ENCODE results near the gene UGCG.
"Not testable (repeated sequence)": the region's sequence is repeated elsewhere in the genome, so short reads cannot be mapped to it uniquely, and the experiment has no call there.

The UGCG gene

GRCh38 chr9:111873901-111874300, 22.7 kb upstream of the UGCG start:
- Histone ChIP-seq H3K9me3 (ENCODE audit: insufficient read depth, low read depth, low read length) (no peaks in the 10 kb centered on the region), H3K36me3 (ENCODE audit: insufficient read depth, low read length) (no peaks in the 10 kb centered on the region), H3F3A (ENCODE audit: low read depth) (no peaks in the 10 kb centered on the region), H3K9ac (ENCODE audit: low read depth, low read length, poor library complexity, severe bottlenecking) (no peak overlapping the region), H3K4me1 (ENCODE audit: insufficient read depth, low read length, poor library complexity, severe bottlenecking) (peaks cover 8% of the 10 kb centered on the region), H3K79me2 (ENCODE audit: insufficient read depth, low read length) (no peaks in the 10 kb centered on the region), H2AFZ (ENCODE audit: low read length) (no peak overlapping the region), H3K9me2 (replicated peaks; ENCODE audit: low read depth, low read length) (no peaks in the 10 kb centered on the region), H3K4me3 (ENCODE audit: low read length, poor library complexity, severe bottlenecking) (no peak overlapping the region), H3K27me3 (ENCODE audit: insufficient read depth, low read length, poor library complexity, severe bottlenecking) (no peaks in the 10 kb centered on the region), H3K4me2 (ENCODE audit: low read depth, low read length, poor library complexity, severe bottlenecking) (no peak overlapping the region), H4K20me1 (ENCODE audit: insufficient read depth, low read length, poor library complexity, severe bottlenecking) (no peaks in the 10 kb centered on the region)
- TF ChIP-seq EZH2phosphoT487 (IDR thresholded peaks at IDR 0.05; ENCODE audit: borderline replicate concordance), result no peak
- TF ChIP-seq CTCF (conservative IDR thresholded peaks at IDR 0.05; ENCODE audit: low read length), result no peak

GRCh38 chr9:111874500-111874899, 22.1 kb upstream of the UGCG start:
- H4K20me1 ChIP-seq (ENCODE audit: insufficient read depth, low read length, poor library complexity, severe bottlenecking), result no peaks in the 10 kb centered on the region
- H3K36me3 ChIP-seq (ENCODE audit: insufficient read depth, low read length), result no peaks in the 10 kb centered on the region
- no peaks in the 10 kb centered on the region for H3K27me3 ChIP-seq (ENCODE audit: insufficient read depth, low read length, poor library complexity, severe bottlenecking)
- no peak overlapping the region for H2AFZ ChIP-seq (ENCODE audit: low read length)
- H3K4me3 ChIP-seq (ENCODE audit: low read length, poor library complexity, severe bottlenecking), result no peak overlapping the region
- H3K79me2 ChIP-seq (ENCODE audit: insufficient read depth, low read length), result no peaks in the 10 kb centered on the region
- no peaks in the 10 kb centered on the region for H3F3A ChIP-seq (ENCODE audit: low read depth)
- H3K9ac ChIP-seq (ENCODE audit: low read depth, low read length, poor library complexity, severe bottlenecking), result no peak overlapping the region
- H3K9me2 ChIP-seq (replicated peaks; ENCODE audit: low read depth, low read length), result no peaks in the 10 kb centered on the region
- H3K9me3 ChIP-seq (ENCODE audit: insufficient read depth, low read depth, low read length), result no peaks in the 10 kb centered on the region
- H3K4me2 ChIP-seq (ENCODE audit: low read depth, low read length, poor library complexity, severe bottlenecking), result no peak overlapping the region
- TF ChIP-seq CTCF (conservative IDR thresholded peaks at IDR 0.05; ENCODE audit: low read length) (no peak), EZH2phosphoT487 (IDR thresholded peaks at IDR 0.05; ENCODE audit: borderline replicate concordance) (no peak)
- H3K4me1 ChIP-seq (ENCODE audit: insufficient read depth, low read length, poor library complexity, severe bottlenecking), result peaks cover 8% of the 10 kb centered on the region

GRCh38 chr9:111875291-111875690, 21.3 kb upstream of the UGCG start:
- H3K9me2 ChIP-seq (replicated peaks; ENCODE audit: low read depth, low read length); H3F3A ChIP-seq (ENCODE audit: low read depth); H3K27me3 ChIP-seq (ENCODE audit: insufficient read depth, low read length, poor library complexity, severe bottlenecking); H2AFZ ChIP-seq (ENCODE audit: low read length); H3K36me3 ChIP-seq (ENCODE audit: insufficient read depth, low read length); H3K4me1 ChIP-seq (ENCODE audit: insufficient read depth, low read length, poor library complexity, severe bottlenecking); H3K79me2 ChIP-seq (ENCODE audit: insufficient read depth, low read length); H3K4me3 ChIP-seq (ENCODE audit: low read length, poor library complexity, severe bottlenecking); H3K4me2 ChIP-seq (ENCODE audit: low read depth, low read length, poor library complexity, severe bottlenecking); H3K9me3 ChIP-seq (ENCODE audit: insufficient read depth, low read depth, low read length); H4K20me1 ChIP-seq (ENCODE audit: insufficient read depth, low read length, poor library complexity, severe bottlenecking); H3K9ac ChIP-seq (ENCODE audit: low read depth, low read length, poor library complexity, severe bottlenecking): not testable (repeated sequence)

- H3K79me2 ChIP-seq (ENCODE audit: insufficient read depth, low read length); H4K20me1 ChIP-seq (ENCODE audit: insufficient read depth, low read length, poor library complexity, severe bottlenecking); H3F3A ChIP-seq (ENCODE audit: low read depth); H3K36me3 ChIP-seq (ENCODE audit: insufficient read depth, low read length); H3K4me3 ChIP-seq (ENCODE audit: low read length, poor library complexity, severe bottlenecking); H3K9ac ChIP-seq (ENCODE audit: low read depth, low read length, poor library complexity, severe bottlenecking); H3K9me2 ChIP-seq (replicated peaks; ENCODE audit: low read depth, low read length); H3K4me2 ChIP-seq (ENCODE audit: low read depth, low read length, poor library complexity, severe bottlenecking); H3K4me1 ChIP-seq (ENCODE audit: insufficient read depth, low read length, poor library complexity, severe bottlenecking); H3K27me3 ChIP-seq (ENCODE audit: insufficient read depth, low read length, poor library complexity, severe bottlenecking); H3K9me3 ChIP-seq (ENCODE audit: insufficient read depth, low read depth, low read length); H2AFZ ChIP-seq (ENCODE audit: low read length): not testable (repeated sequence)
These were observed 20.9 kb upstream of the UGCG start for GRCh38 chr9:111875691-111876090.
